IPS-NIHi11 (cell line): ENCODE results near the gene DNAJC15.
"Not testable (repeated sequence)": the region's sequence is repeated elsewhere in the genome, so short reads cannot be mapped to it uniquely, and the experiment has no call there.

Experiments used
- DNase-seq: peaks from one replicate; pipeline ENCODE4 v3.0.0; 2012; ENCODE audit warnings: mixed read lengths, low spot score

DNAJC15 gene

DNA sequence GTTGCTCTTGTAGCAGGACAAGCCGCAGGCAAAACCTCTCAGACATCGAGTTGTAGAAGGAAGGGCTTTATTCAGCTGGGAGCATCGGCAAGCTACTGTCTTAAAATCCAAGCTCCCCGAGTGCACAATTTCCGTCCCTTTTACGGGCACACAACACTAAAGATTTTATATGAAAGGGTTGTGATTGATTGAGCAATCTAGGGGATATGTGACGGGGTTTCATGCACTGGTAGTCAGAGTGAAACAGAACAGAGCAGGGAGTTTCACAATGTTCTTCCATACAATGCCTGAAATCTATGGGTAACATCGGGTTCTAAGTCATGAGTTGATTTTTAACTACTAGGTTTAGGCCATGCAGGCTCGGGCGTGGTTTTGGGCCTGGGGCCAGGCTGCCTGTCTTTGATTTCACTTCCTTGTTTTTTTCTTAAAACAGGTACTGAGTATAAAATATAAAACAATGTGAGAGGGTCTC, 22.0 kb downstream of the DNAJC15 start:
- not testable (repeated sequence) for DNase-seq

DNA sequence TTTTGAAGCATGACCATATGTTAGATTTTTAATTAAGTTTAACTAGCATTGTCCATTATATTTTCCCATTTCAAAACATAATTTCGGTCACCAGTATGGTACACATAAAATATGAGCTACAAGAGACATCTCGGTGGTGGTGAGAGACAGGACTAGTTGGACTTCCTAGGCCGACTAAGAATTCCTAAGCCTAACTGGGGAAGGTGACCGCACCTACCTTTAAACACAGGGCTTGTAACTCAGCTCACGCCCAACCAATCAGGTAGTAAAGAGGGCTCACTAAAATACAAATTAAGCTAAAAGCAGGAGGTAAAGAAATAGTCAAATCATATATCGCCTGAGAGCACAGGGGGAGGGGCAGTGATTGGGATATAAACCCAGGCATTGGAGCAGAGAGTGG, 22.9 kb downstream of the DNAJC15 start:
- DNase-seq = no peak

DNA sequence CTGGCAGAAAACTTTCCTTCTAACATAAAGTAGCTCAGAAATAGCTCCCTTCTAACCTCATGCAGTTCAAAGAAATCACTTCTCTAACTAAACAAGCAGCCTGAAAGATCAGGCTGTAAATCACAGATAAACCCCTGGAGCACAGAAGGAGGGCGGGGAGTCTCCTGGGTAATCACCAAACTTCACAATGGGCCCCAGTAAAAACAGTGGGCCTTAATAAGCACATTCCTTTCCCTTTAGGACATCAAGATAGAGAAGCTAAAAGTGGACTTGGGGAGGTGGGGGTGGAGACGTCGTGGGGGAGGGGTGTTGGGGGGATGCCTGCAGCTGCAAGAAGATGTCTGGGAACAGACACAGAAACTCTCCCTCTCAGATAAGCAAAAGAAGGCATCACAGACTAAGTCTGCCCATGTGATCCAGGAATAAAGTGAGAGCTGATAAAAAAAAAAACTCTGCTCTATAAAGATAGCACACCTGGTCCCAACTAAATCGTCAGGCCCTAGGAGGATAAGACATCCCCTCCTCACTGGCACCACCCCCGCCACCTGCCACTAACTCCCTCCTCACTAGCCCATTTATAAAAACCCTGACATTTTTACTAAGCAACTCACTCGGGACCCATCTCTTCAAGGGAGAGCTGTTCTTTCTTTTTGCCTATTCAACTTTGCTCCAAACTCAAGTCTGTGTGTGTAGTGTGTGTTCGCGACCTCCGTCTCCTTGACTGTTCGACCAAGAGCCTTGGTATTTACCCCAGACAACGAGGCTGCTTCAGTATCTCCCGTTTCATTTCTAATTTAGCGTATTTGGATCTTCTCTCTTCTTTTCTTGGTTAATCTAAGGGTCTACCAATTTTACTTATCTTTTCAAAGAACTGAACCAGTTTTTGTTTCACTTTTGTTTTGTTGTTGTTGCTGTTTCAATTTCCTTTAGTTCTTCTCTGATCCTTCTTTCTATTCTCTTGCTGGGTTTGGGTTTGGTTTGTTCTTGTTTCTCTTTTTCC, 31.7 kb downstream of the DNAJC15 start:
- DNase-seq = peak; percentile 56

DNA sequence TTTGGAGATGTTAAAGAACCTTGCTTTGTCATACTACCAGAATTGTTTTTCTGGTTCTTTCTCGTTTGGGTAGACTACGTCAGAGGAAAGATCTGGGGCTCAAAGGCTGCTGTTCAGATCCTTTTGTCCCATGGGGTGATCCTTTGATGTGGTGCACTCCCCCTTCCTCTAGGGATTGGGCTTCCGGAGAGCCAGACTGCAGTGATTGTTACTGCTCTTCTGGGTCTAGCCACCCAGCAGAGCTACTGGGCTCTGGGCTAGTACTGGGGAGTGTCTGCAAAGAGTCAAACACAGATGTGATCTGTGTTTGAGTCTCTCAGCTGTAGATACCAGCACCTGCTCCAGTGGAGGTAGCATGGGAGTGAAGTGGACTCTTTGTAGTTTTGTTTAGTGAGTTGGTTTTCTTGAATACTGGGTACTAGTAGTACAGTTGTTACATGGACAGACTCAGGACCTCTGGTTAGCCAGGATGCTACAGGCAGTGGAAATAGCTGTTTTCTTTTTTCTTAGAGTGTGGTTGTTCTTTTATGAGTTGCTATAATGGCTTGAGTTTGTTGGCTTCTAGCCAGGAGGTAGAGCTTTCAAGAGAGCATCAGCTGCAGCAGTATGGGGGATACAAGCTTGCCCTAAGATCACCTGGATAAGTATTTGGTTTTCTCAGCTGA, 34.4 kb downstream of the DNAJC15 start:
- DNase-seq = no peak

- peak; percentile 10 for DNase-seq
Measured at GRCh38 chr13:43058318-43058674, 34.9 kb downstream of the DNAJC15 start.

- no peak for DNase-seq
Measured at GRCh38 chr13:43058831-43059230, 35.4 kb downstream of the DNAJC15 start.

GRCh38 chr13:43059779-43060178, 36.4 kb downstream of the DNAJC15 start:
- not testable (repeated sequence) for DNase-seq

DNA sequence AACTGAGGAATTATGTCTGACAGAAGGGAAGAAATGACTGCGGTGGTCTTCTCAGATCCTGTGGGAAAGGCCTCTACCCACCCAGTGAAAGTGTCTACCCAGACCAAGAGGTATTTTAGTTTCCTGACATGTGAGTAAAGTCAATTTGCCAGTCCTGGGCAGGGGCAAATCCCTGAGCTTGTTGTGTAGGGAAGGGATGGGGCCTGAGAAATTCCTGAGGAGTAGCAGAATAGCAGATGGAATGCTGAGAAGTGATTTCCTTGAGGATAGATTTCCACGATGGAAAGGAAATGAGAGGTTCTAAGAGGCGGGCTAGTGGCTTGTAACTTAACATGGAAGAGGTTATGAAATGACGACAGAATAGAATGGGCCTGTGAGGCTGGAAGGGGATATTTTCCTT, 37.4 kb downstream of the DNAJC15 start:
- not testable (repeated sequence) for DNase-seq

DNA sequence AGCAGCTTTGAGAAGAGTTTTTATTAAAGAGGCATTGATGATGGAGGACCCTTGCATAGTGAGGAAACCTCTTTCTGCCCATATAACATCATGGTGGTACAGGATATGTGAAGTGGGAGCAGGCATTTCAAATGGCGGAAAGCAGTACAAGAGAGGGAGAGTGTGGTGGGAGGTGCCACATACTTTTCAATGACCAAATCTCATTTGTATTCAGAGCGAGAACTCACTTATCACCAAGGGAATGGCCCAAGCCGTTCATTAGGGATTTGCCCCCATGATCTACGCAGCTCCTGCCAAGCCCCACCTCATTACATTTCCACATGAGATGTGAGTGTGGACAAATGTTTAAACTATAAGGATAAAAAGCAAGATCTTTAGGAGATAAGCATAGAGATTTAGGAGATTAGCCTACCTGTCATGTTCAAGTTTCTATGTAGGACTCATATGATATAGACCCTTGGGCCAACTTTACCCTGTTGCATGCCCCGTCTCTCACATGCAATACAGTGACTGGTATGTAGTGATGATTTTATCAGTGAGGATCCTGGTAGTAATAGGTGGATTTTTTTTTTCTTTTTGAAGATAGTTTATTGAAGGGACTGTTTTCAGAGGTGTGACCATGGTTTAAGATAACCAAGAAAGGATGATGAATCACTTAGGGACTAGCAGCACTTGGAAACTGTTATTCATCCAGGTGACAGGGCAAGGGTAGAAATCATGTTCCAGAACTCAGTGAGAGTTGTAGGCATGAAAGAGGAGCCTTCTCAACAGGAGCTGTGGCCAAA, 38.3 kb downstream of the DNAJC15 start:
- DNase-seq = no peak

GRCh38 chr13:43071824-43072223, 48.4 kb downstream of the DNAJC15 start:
- DNase-seq = peak; percentile 10

DNA sequence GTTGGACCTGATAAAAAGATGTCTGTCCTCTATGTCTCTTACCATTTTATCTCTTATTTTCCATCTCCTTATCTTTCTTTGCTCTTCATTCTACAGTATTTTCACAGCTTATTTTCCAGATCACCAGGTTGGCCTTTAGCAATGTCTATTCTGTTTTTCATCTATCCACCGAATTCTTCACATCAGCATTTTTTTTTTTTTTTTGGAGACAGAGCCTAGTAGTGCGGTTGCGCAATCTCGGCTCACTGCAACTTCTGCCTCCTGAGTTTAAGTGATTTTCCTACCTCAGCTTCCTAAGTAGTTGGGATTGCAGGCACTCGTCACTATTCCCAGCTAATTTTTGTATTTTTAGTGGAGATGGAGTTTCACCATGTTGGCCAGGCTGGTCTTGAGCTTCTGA, 49.0 kb downstream of the DNAJC15 start:
- no peak for DNase-seq

GRCh38 chr13:43074824-43075510, 51.6 kb downstream of the DNAJC15 start:
- no peak for DNase-seq

DNA sequence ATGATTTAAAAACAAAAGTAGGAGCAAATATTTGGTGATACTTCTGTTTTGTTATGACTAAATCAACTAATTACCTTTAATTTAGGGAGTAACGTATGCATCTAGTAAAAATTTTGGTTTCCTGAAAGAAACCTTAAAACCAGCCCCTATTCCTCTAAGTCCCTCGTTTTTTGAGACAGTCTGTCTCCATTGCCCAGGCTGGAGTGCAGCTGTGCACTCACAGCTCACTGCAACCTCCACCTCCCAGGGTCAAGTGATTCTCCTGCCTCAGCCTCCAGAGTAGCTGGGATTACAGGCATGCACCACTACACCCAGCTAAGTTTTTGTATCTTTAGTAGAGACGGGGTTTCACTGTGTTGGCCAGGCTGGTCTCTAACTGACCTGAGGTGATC, 52.1 kb downstream of the DNAJC15 start:
- not testable (repeated sequence) for DNase-seq

- DNase-seq = no peak
Measured at GRCh38 chr13:43077046-43077445, 53.7 kb downstream of the DNAJC15 start.

DNA sequence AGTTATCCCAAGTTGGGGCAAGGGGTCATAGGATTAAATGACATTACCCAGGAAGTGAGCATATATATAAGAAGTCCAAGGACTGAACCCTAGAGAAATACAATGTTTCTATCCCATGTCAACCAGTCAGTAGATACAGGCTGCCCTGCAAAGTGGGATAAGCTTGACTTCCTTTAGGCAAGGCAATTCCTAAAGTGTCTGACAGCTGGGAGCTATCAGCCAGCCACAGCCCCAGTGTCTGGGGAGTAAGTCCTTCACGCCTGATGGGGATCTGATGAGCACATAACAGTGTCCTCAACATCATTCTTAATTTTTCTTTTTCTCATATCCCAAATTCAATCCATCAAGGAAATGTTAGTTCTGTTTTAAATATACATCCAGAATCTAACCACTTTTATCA, 54.1 kb downstream of the DNAJC15 start:
- no peak for DNase-seq

- DNase-seq = peak; percentile 7
Measured at GRCh38 chr13:43077906-43078305, 54.5 kb downstream of the DNAJC15 start.

- DNase-seq = no peak
Measured at GRCh38 chr13:43078399-43078798, 55.0 kb downstream of the DNAJC15 start.

GRCh38 chr13:43079392-43079931, 56.1 kb downstream of the DNAJC15 start:
- DNase-seq = no peak

DNA sequence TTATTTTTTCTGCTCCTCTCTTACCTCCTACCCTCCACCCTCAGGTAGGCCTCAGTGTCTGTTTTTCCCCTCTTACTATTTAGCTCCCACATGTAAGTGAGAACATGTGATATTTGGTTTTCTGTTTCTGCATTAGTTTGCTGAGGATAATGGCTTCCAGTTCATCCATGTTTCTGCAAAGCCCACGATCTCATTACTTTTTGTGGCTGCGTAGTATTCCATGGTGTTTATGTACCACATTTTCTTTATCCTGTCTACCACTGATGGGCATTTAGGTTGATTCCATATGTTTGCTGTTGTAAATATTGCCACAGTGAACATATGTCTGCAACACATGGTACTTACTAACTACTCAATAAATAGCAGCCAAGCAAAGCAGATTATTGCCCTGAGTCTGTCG, 56.8 kb downstream of the DNAJC15 start:
- no peak for DNase-seq

GRCh38 chr13:43081866-43082265, 58.5 kb downstream of the DNAJC15 start:
- DNase-seq = no peak

DNA sequence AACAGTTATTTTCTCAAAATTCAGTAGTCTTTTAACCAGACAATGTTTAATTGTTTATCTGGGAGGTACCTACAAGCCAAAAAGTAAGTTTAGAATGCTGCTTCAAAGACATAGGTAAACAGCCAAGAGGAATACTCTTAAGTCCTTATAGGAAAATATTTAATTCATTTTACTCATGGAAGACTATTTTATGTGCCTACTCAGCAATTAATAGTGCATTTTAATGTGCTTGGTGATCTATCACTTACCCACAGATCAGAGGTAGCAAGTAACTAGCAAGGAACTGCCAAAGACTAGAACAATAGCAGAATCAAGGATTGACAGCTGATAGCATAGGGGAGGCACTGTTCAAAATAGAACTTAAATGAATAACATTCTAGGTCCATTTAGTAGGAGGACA, 60.4 kb downstream of the DNAJC15 start:
- DNase-seq = no peak
